HepG2 (cell line): ENCODE measurements around the gene TULP4. TPM values are rescaled to one million over a fixed set of nuclear protein-coding genes. Genes with fewer than 3 reads are reported as not detected.

Source experiments
- ARID2 ChIP-seq: sonication (generic); formaldehyde crosslinking; IDR thresholded peaks from 2 replicates; pipeline ENCODE4 v1.8.1; 2022; ENCODE audit warnings: mild to moderate bottlenecking, missing genetic modification reagents, borderline replicate concordance
- ARNTL ChIP-seq: sonication (generic); formaldehyde crosslinking; IDR thresholded peaks from 2 replicates; pipeline ENCODE4 v1.4.0; 2020; ENCODE audit warnings: mild to moderate bottlenecking, missing genetic modification reagents
- ASH2L ChIP-seq: fragments of 300-600, 200-600 bp; sonication (generic); IDR thresholded peaks from 2 replicates; pipeline ENCODE4 v1.7.0; 2017; ENCODE audit warnings: low read depth, mild to moderate bottlenecking, moderate library complexity, mixed read lengths, low read length; ENCODE audit not compliant: insufficient read length
- BCL6 ChIP-seq: IDR thresholded peaks from 2 replicates; pipeline ENCODE4 v1.6.1; 2016; ENCODE audit warnings: missing genetic modification reagents, missing compliant biosample characterization
- BHLHE40 ChIP-seq: IDR thresholded peaks from 2 replicates; pipeline ENCODE4 v1.6.1; 2011; ENCODE audit warnings: low read length, improper control_type of control experiment
- EP300 ChIP-seq, 3 experiments: sonication (generic) in 1 of 3; formaldehyde crosslinking in 1 of 3; IDR thresholded peaks; 2 replicates each; pipeline versions ENCODE4 v1.5.1 to v1.6.1; 2011 to 2020; ENCODE audit warnings: low read depth in 2 of 3, low read length in 2 of 3, borderline replicate concordance in 1 of 3, improper control_type of control experiment in 1 of 3, mild to moderate bottlenecking in 1 of 3, missing genetic modification reagents in 1 of 3, moderate library complexity in 1 of 3
- ETV5 ChIP-seq: IDR thresholded peaks from 2 replicates; pipeline ENCODE4 v1.6.1; 2018; ENCODE audit warnings: missing biosample characterization, missing genetic modification reagents, inconsistent platforms, borderline replicate concordance
- FOXP4 ChIP-seq: sonication (generic); formaldehyde crosslinking; IDR thresholded peaks from 2 replicates; pipeline ENCODE4 v1.4.0; 2020; ENCODE audit warnings: missing genetic modification reagents
- HNF4A ChIP-seq: sonication (generic); formaldehyde crosslinking; IDR thresholded peaks from 2 replicates; pipeline ENCODE4 v1.4.0; 2020; ENCODE audit warnings: missing genetic modification reagents
- HOXA3 ChIP-seq: sonication (generic); formaldehyde crosslinking; IDR thresholded peaks from 2 replicates; pipeline ENCODE4 v1.5.0; 2020; ENCODE audit warnings: missing genetic modification reagents
- HOXA5 ChIP-seq: sonication (generic); formaldehyde crosslinking; IDR thresholded peaks from 2 replicates; pipeline ENCODE4 v1.4.0; 2020; ENCODE audit warnings: missing genetic modification reagents
- IRF1 ChIP-seq: sonication (generic); formaldehyde crosslinking; IDR thresholded peaks from 2 replicates; pipeline ENCODE4 v1.4.0; 2020; ENCODE audit warnings: low read depth, mild to moderate bottlenecking, missing genetic modification reagents
- KAT7 ChIP-seq: IDR thresholded peaks from 2 replicates; pipeline ENCODE4 v1.6.1; 2018; ENCODE audit warnings: borderline replicate concordance, missing compliant biosample characterization
- NFIC ChIP-seq: IDR thresholded peaks from 2 replicates; pipeline ENCODE4 v1.6.1; 2012; ENCODE audit warnings: mild to moderate bottlenecking, low read length, inconsistent platforms
- NR2F2 ChIP-seq: IDR thresholded peaks from 2 replicates; pipeline ENCODE4 v1.6.1; 2012; ENCODE audit warnings: low read depth, inconsistent platforms, borderline replicate concordance
- PATZ1 ChIP-seq: sonication (generic); formaldehyde crosslinking; IDR thresholded peaks from 2 replicates; pipeline ENCODE4 v1.4.0; 2020; ENCODE audit warnings: missing genetic modification reagents
- POGZ ChIP-seq: sonication (generic); formaldehyde crosslinking; IDR thresholded peaks from 2 replicates; pipeline ENCODE4 v1.4.0; 2020; ENCODE audit warnings: mild to moderate bottlenecking, missing genetic modification reagents
- POLR2A ChIP-seq, 2 experiments: IDR thresholded peaks; 2 replicates each; pipeline ENCODE4 v1.6.1; 2011; ENCODE audit warnings: low read depth in 2 of 2, low read length in 2 of 2, mild to moderate bottlenecking in 1 of 2, moderate library complexity in 1 of 2; ENCODE audit not compliant: insufficient read depth in 1 of 2
- RXRB ChIP-seq: IDR thresholded peaks from 2 replicates; pipeline ENCODE4 v1.6.1; 2016; ENCODE audit warnings: borderline replicate concordance, missing genetic modification reagents, missing compliant biosample characterization
- SAP130 ChIP-seq: IDR thresholded peaks from 2 replicates; pipeline ENCODE4 v1.6.1; 2016; ENCODE audit warnings: low read depth
- SMAD3 ChIP-seq: sonication (generic); formaldehyde crosslinking; IDR thresholded peaks from 2 replicates; pipeline ENCODE4 v1.4.0; 2020; ENCODE audit warnings: missing genetic modification reagents
- SOX5 ChIP-seq: IDR thresholded peaks from 2 replicates; pipeline ENCODE4 v1.6.1; 2016; ENCODE audit warnings: borderline replicate concordance
- SOX6 ChIP-seq, 2 experiments: fragments of 450-650 bp in 1 of 2; sonication (generic) in 1 of 2; formaldehyde crosslinking in 1 of 2; IDR thresholded peaks; 2 replicates each; pipeline versions ENCODE4 v1.4.0 to v1.6.1; 2017 to 2020; ENCODE audit warnings: antibody characterized with exemption in 1 of 2, mild to moderate bottlenecking in 1 of 2, missing genetic modification reagents in 1 of 2
- SSRP1 ChIP-seq: IDR thresholded peaks from 2 replicates; pipeline ENCODE4 v1.6.1; 2016; ENCODE audit warnings: control low read depth
- ZFP1 ChIP-seq: IDR thresholded peaks from 2 replicates; pipeline ENCODE4 v1.6.1; 2016
- ZKSCAN1 ChIP-seq: fragments of 150-350 bp; IDR thresholded peaks from 2 replicates; pipeline ENCODE4 v1.6.1; 2014; ENCODE audit warnings: low read length
- ZNF510 ChIP-seq: sonication (generic); formaldehyde crosslinking; IDR thresholded peaks from 2 replicates; pipeline ENCODE4 v1.4.0; 2020; ENCODE audit warnings: low read depth, mild to moderate bottlenecking, missing genetic modification reagents
- ZSCAN9 ChIP-seq: IDR thresholded peaks from 2 replicates; pipeline ENCODE4 v1.6.1; 2016; ENCODE audit warnings: borderline replicate concordance
- polyA plus RNA-seq, 8 experiments: library from polyadenylated mRNA; depleted of rRNA in 3 of 8; stranded (reverse) in 7 of 8; unstranded in 1 of 8; fragments of >200 nt; fragmentation: Illumina TruSeq in 4 of 8; extraction: Trizol in 4 of 8; gene quantifications; 2 replicates each; pipeline versions ENCODE4 v1.2.1 to v1.2.3, GENCODE V29; 2011 to 2016; ENCODE audit warnings: low read depth in 4 of 8, missing spikeins in 1 of 8, mixed read lengths in 1 of 8; ENCODE audit not compliant: insufficient read depth in 1 of 8
- total RNA-seq, 5 experiments: library from RNA; depleted of rRNA; stranded (reverse); fragments of >200 nt; fragmentation: Illumina TruSeq; extraction: Trizol; gene quantifications; 2 replicates each; pipeline ENCODE4 v1.2.3, GENCODE V29; 2016; ENCODE audit warnings: low read depth in 1 of 5

TULP4 gene
- total and polyA plus RNA-seq, 2 of the 13 experiments (the other 11 are each of a cell fraction or from before 2014, with no cell fraction given) = 21.1 to 122 TPM

- TF ChIP-seq ETV5 (CRISPR knock-in tag) = peak; percentile 33; the same call in 1 of the 2 replicates
- 0 out of 2 replicates have a peak, but pooled peaks have one; percentile 42 for TF ChIP-seq ZNF510 (CRISPR knock-in tag)
- peak; percentile 58; the same call in 1 of the 2 replicates for TF ChIP-seq KAT7 (CRISPR knock-in tag)
- no peak for TF ChIP-seq ZSCAN9 (CRISPR knock-in tag)
- peak; percentile 50; the same call in 1 of the 2 replicates for TF ChIP-seq PATZ1 (CRISPR knock-in tag)
- TF ChIP-seq POLR2A (IDR thresholded peaks at IDR 0.05; ENCODE audit: insufficient read depth in 1 of 2, low read depth in 2 of 2, low read length in 2 of 2) = peak; percentile 39 to 40; a peak in 2 of 4 replicates
- peak; percentile 62 for TF ChIP-seq ARNTL (CRISPR knock-in tag)
- TF ChIP-seq SOX5 (CRISPR knock-in tag) = peak; percentile 90
- no peak for TF ChIP-seq SOX6 (IDR thresholded peaks at IDR 0.05)
- peak; percentile 92 for TF ChIP-seq SOX6 (CRISPR knock-in tag; IDR thresholded peaks at IDR 0.05)
- TF ChIP-seq HOXA3 (CRISPR knock-in tag) = peak; percentile 72; the same call in 1 of the 2 replicates
- no peak for TF ChIP-seq POGZ (CRISPR knock-in tag)
- TF ChIP-seq HNF4A (CRISPR knock-in tag) = peak; percentile 94
- TF ChIP-seq BCL6 = peak; percentile 74
- peak; percentile 26; the same call in 1 of the 2 replicates for TF ChIP-seq SMAD3 (CRISPR knock-in tag)
- TF ChIP-seq BHLHE40 = 0 out of 2 replicates have a peak, but pooled peaks have one; percentile 30
- TF ChIP-seq IRF1 (CRISPR knock-in tag) = no peak
- TF ChIP-seq NR2F2 = peak; percentile 65
- TF ChIP-seq SAP130 = peak; percentile 42; the same call in 1 of the 2 replicates
- TF ChIP-seq ZFP1 = no peak
- peak; percentile 31; the same call in 1 of the 2 replicates for TF ChIP-seq NFIC
- peak; percentile 21; the same call in 1 of the 2 replicates for TF ChIP-seq HOXA5
- TF ChIP-seq ARID2 (CRISPR knock-in tag) = no peak
- no peak for TF ChIP-seq ZKSCAN1
- 0 out of 2 replicates have a peak, but pooled peaks have one; percentile 9 for TF ChIP-seq FOXP4 (CRISPR knock-in tag)
- peak; percentile 58 for TF ChIP-seq ASH2L
- TF ChIP-seq EP300 (IDR thresholded peaks at IDR 0.05; ENCODE audit: low read depth in 2 of 2, low read length in 2 of 2) = peak in 1 of 2 experiments; percentile 76; a peak in 1 of 4 replicates
- TF ChIP-seq EP300 (CRISPR knock-in tag; IDR thresholded peaks at IDR 0.05; ENCODE audit: borderline replicate concordance) = peak; percentile 65; the same call in 1 of the 2 replicates
- TF ChIP-seq SSRP1 (CRISPR knock-in tag) = peak; percentile 48; the same call in 1 of the 2 replicates
- TF ChIP-seq RXRB (CRISPR knock-in tag) = peak; percentile 29; the same call in 1 of the 2 replicates
Measured at GRCh38 chr6:158303210-158303731, 9.0 kb upstream of the TULP4 start (continued).
